ENCODE results near the gene HP1BP3.

- no peak for TF ChIP-seq CTCF (IDR thresholded peaks at IDR 0.05)
- TF ChIP-seq POLR2A (IDR thresholded peaks at IDR 0.05): no peak
Observed at GRCh38 chr1:20829531-20829930, 42.4 kb upstream of the HP1BP3 start.
